HG03066 (cell line): Measurements from ENCODE around the gene UNC5A.

ENCODE experiments used
- ATAC-seq: cut with Tn5 transposase; IDR thresholded peaks from one replicate; pipeline ENCODE4 v1.9.1; 2021; ENCODE audit warnings: low read depth; ENCODE audit not compliant: unreplicated experiment

UNC5A gene

DNA sequence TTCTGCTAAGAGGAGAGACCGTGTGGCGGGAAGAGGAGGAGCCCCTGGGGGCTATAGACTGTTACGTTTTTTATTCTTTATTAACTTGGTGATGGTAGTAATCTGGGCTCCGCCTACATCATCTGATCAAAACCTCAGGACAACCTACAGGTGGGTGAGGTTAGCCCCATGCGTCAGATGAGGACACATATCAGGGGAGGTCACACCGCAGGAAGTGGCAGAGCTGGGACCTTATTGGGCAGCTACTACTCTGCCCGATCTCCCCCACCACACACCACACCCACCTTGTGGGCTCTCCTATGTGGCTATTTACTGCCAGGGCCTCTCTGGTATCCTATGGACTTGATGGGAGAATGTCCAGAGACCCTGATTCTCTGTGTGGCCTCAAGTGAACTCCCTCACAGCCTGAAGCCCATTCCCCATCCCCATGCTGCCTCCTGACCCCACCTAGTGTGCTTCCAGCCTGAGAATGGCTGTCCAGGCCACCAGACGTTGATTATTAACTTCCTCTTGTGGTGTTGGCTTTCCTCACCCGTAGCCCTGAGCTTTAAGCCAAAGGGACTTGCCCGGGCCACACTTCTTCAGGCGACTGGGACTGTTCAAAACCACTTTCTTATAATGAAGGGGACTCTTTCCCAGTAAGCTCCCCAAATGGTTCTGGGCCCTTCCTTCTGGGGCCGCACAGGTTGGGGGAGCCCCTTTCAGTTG lies 8.2 kb downstream of the UNC5A start:
- no peak for ATAC-seq

DNA sequence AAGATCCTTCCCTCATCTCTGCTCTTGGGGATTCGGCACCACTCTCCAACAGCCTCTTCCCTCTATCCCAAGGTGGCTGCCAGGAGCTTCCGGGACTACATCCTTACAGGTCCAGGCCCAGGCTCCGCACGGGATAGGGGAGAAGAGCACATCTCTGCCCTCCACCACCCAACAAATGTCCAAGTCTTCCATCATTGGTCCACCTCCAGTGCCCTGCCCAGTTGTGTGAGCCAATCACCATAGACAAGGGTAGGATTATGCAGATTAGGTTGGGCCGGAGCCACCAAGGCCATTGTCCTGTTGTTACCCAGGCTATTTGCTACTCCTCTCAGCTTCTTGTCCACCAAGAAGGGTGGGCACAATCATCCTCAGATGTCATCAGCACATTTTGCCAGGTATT lies 9.1 kb downstream of the UNC5A start:
- ATAC-seq = no peak

- no peak for ATAC-seq
Observed at GRCh38 chr5:176820937-176821336, 10.6 kb downstream of the UNC5A start.

DNA sequence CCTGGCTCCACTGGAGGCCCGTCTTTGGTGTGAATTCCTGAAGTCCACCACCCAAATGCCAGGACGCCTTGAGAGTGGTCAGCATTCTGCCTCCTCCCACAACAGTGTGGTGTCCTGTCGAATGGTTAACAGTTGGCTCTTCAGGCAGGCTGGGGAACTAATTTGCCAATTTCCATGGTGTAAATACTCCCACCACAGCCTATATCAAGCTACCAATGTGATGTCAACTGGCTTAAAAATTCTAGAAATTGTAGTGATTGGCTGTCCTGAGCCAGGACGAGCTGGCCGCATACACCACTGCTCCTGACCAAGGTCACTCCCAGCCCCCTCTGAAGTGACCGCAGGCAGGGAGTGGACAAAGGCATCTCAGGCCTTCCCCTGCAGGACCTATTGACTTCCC lies 11.1 kb downstream of the UNC5A start:
- no peak for ATAC-seq

DNA sequence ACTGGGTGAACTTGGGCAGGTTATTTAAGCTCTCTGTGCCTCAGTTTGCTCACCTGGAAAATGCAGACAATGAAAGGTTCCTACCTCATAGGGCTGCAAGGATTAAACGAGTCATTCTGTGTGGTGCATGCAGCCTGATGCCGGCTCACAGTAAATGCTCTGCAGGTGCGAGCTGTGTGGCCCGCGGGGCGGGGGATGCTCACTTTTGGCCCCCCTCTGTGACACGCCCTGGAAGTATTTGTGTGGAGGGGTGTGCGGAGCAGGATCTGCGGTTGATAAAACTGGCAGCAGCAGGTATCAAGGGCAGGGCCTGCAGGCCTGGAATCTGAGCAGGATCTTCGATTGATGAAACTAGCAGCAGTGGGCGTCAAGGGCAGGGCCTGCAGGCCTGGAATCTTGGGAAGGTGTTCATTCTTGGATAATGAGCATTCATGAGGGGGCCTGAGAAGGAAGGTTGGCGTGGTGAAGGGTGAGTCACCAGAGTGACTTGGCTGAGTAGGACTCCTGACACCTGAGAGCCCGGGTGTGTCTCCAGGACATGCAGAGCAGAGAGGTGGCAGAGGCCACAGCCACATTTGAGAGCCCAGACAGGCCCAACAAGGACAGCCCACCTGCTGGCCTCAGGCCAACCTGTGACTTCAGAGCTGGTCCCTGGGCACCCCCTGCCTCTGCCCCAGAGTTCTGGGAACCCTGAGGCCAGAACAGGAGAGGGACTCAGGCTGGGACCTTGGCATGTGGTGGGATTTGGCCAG lies 11.9 kb downstream of the UNC5A start:
- no peak for ATAC-seq

- ATAC-seq = no peak
Observed at GRCh38 chr5:176822793-176823481, 12.6 kb downstream of the UNC5A start.

- ATAC-seq = no peak
Observed at GRCh38 chr5:176823869-176824412, 13.6 kb downstream of the UNC5A start.

GRCh38 chr5:176824604-176825003 lies 14.2 kb downstream of the UNC5A start:
- ATAC-seq = no peak

DNA sequence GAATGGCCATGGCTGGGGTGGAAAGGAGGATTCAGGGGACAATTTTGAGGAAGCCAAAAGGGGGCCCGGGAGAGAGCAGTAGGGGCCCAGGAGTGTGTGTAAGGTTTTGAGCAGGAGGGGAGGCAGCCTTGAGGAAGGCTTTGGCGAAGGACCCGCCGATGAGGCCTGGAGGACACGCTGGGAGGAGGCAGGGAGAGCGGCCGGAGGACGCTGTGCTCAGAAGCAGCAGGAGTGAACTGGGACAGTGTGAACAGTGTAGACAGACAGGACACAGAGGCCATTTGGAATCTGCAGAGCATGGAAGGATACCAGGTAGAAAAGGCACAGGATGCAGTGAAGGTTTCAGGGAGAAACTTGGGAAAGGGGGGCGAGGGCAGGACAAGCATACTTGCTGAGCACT lies 14.9 kb downstream of the UNC5A start:
- ATAC-seq = no peak

DNA sequence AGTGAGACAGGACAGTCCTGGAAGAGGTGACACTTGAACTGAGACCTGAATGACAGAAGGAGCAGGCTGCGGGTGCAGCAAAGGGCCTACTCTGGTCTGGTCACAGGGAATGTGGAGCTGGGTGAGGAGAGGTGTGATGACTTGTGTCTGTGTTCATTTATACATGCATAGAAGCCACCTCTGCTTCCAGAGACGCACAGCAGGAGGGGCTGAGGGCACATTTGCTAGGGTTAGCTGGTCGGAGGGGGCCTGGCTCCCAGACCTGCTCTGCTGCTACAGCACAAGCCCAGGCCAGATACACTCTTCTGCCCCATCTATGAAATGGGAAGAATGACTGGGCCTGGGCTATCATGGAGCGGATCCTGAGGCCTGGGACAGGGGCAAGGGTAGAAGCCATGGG lies 15.6 kb downstream of the UNC5A start:
- no peak for ATAC-seq

DNA sequence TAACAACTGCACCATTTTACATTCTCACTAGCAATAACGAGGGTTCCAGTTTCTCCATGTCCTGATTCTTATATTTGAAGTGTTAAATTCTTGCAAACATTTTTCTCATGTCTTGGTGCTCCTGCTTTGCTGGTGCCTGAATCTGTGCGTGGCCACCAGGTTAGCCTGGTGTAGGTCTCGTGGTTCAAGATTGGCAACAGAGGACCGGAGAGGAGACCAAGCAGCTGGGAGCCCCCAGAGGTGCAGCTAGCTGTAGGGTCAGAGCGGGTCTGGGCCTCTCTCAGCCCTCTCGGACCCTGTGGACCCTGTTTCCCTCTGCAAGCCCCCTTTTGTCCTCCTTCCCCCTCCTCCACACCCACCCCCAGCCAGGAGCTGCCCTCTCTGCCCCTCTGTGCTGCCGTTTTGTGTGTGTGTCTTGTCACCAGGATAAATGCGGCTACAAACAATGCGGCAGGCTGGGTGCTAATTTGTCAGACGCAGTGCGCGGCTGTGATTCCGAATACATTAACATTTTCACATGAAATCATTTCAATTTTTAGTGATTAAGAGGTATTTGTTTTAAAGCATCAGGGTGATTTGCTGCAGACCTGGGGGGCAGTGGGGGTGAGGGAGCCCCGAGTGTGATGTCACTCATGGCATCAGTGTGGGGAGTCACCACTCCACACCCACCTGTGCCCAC lies 17.5 kb downstream of the UNC5A start:
- no peak for ATAC-seq

DNA sequence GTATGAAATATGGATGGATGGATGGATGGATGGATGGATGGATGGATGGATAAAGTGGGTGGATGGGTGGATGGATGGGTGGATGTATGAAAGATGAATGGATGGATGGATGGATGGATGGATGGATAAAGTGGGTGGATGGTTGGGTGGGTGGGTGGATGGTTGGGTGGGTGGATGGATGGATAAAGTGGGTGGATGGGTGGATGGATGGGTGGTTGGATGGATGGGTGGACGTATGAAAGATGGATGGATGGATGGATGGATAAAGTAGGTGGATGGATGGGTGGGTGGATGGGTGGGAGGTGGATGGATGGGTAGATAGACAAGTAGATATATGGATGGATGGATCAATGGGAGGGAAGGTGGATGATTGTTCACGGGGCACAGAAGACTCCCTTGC lies 19.0 kb downstream of the UNC5A start:
- ATAC-seq = no peak

- ATAC-seq = no peak
Observed at GRCh38 chr5:176830422-176830994, 20.1 kb downstream of the UNC5A start.

DNA sequence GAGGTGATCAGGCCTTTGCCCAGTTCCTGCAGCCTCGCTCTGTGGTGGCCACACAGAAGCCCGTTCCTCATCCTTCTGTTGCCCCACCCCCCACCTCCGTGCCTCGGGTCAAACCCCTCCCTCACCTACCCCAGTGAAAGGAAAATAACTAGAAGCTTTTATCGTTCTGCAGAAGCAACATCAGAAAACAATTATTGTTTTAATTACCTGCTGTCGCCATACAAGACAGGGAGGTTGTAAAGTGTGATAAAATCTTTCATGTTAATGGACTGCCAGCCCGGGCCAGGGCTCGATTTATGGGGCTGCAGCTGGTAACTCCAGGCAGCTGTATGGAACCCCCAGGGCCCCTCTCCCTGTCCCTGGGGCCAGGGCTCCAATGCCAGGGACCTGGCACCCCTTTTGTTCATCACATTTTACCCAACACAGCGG lies 20.6 kb downstream of the UNC5A start:
- ATAC-seq = no peak

GRCh38 chr5:176831425-176831824 lies 21.1 kb downstream of the UNC5A start:
- ATAC-seq = no peak

DNA sequence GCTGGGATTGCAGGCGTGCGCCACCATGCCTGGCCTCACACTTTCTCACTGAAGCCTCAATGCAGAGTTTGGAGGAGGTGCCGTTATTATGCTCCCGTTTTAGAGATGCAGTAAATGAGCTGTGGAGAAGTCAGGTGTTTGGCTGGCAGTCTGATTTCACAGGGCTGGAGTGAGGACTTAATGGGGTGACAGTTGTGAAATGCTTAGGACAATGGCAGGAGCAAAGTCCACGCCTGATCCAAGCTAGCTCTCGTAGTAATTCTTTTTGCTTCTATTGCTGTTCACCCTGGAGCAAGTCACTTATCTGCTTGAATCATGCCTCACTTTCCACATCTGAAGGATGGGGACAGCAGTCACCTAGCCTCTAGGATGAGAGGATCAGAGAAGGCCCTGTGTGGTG lies 21.8 kb downstream of the UNC5A start:
- no peak for ATAC-seq

DNA sequence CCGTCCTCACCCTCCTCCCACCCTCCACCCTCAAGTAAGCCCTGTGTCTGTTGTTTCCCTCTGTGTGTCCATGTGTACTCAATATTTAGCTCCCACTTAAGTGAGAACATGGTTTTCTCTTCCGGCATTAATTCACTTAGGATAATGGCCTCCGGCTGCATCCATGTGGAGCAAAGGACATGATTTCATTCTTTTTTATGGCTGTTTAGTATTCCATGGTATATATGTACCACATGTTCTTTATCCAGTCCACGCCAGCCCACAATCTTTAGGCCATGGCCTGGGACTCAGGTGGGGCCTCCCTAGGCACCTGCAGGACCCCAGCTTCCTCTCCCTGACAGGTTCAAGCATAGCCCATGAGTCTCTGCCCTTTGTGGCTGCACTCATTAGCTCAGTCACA lies 22.9 kb downstream of the UNC5A start:
- ATAC-seq = no peak

- no peak for ATAC-seq
Observed at GRCh38 chr5:176835918-176836317, 25.6 kb downstream of the UNC5A start.

- no peak for ATAC-seq
Observed at GRCh38 chr5:176836811-176837706, 26.7 kb downstream of the UNC5A start.
